ENCODE data around the gene NOL12. TPM values are rescaled to one million over a fixed set of nuclear protein-coding genes. Genes with fewer than 3 reads are reported as not detected.
A peak's percentile ranks its signal among the peaks of the same experiment; 100 is the strongest.

Gene NOL12
- total RNA-seq, 1 experiment from 2014 or later, result 32.9 TPM

- POLR2A ChIA-PET (ENCODE audit: unreplicated experiment), result no interaction called here
- Histone ChIP-seq H4K20me1 (ENCODE audit: low read length) (peaks cover 6% of the 10 kb centered on the region; the same call in 1 of the 2 replicates), H3K9me2 (replicated peaks; ENCODE audit: low read length) (no peaks in the 10 kb centered on the region), H3K27me3 (ENCODE audit: low read length) (no peaks in the 10 kb centered on the region), H3K27ac (ENCODE audit: low read length) (no peak overlapping the region), H3K9ac (ENCODE audit: low read length) (no peak overlapping the region), H3K4me1 (ENCODE audit: insufficient read depth, low read length) (peaks cover 15% of the 10 kb centered on the region), H3K4me3 (ENCODE audit: low read length) (peak overlapping the region; percentile 46), H3F3A (ENCODE audit: low read length, unreplicated experiment) (peaks cover 3% of the 10 kb centered on the region), H2AFZ (ENCODE audit: low read length) (no peak overlapping the region), H3K36me3 (ENCODE audit: low read depth, low read length) (peaks cover 5% of the 10 kb centered on the region; the same call in 1 of the 2 replicates), H3K79me2 (ENCODE audit: low read length) (peaks cover 25% of the 10 kb centered on the region), H3K9me3 (ENCODE audit: low read length) (no peaks in the 10 kb centered on the region), H3K4me2 (ENCODE audit: low read length) (peak overlapping the region; percentile 42)
- TF ChIP-seq EZH2 (IDR thresholded peaks at IDR 0.05; ENCODE audit: low read length, unreplicated experiment) (no peak), CTCF (conservative IDR thresholded peaks at IDR 0.05; ENCODE audit: low read depth, low read length) (no peak)
- intact Hi-C loops (cut with micrococcal nuclease), result no loop called here
- DNase-seq (no peak), ATAC-seq (no peak)
- BruUV-seq (replicated peaks), result no TSS peak
- CTCF ChIA-PET, result no interaction called here
Measured at GRCh38 chr22:37678372-37678771, 7.8 kb upstream of the NOL12 start.

GRCh38 chr22:37679670-37680069 is 6.5 kb upstream of the NOL12 start:
- CTCF ChIA-PET, result no interaction called here
- H3K27ac ChIP-seq (ENCODE audit: low read length), result no peak overlapping the region

More at GRCh38 chr22:37679670-37680069, 6.5 kb upstream of the NOL12 start:
- Histone ChIP-seq H3K4me2 (ENCODE audit: low read length) (no peak overlapping the region), H3K4me3 (ENCODE audit: low read length) (no peak overlapping the region), H3F3A (ENCODE audit: low read length, unreplicated experiment) (peaks cover 3% of the 10 kb centered on the region), H3K4me1 (ENCODE audit: insufficient read depth, low read length) (peaks cover 15% of the 10 kb centered on the region), H3K27me3 (ENCODE audit: low read length) (no peaks in the 10 kb centered on the region), H3K9ac (ENCODE audit: low read length) (no peak overlapping the region), H3K79me2 (ENCODE audit: low read length) (peaks cover 25% of the 10 kb centered on the region), H3K9me3 (ENCODE audit: low read length) (no peaks in the 10 kb centered on the region), H2AFZ (ENCODE audit: low read length) (no peak overlapping the region), H3K36me3 (ENCODE audit: low read depth, low read length) (peaks cover 5% of the 10 kb centered on the region; the same call in 1 of the 2 replicates), H4K20me1 (ENCODE audit: low read length) (peaks cover 6% of the 10 kb centered on the region; the same call in 1 of the 2 replicates), H3K9me2 (replicated peaks; ENCODE audit: low read length) (no peaks in the 10 kb centered on the region)
- no peak for ATAC-seq
- DNase-seq, result no peak
- no TSS peak for BruUV-seq (replicated peaks)
- POLR2A ChIA-PET (ENCODE audit: unreplicated experiment), result no interaction called here
- intact Hi-C loops (cut with micrococcal nuclease), result loop anchor here (2.0 to 10.0 kb wide), 2 partner anchors 37 to 125 kb away; partner anchors contain the start of gene GCAT
- TF ChIP-seq CTCF (conservative IDR thresholded peaks at IDR 0.05; ENCODE audit: low read depth, low read length) (no peak), EZH2phosphoT487 (IDR thresholded peaks at IDR 0.05; ENCODE audit: borderline replicate concordance, low read length) (no peak), EZH2 (IDR thresholded peaks at IDR 0.05; ENCODE audit: low read length, unreplicated experiment) (no peak)

All from PC-3 (cell line).